ENCODE results near the gene SGCD.

GRCh38 chr5:156647034-156647451 lies 320.1 kb downstream of the SGCD start:
- TF ChIP-seq, protein P1, sequence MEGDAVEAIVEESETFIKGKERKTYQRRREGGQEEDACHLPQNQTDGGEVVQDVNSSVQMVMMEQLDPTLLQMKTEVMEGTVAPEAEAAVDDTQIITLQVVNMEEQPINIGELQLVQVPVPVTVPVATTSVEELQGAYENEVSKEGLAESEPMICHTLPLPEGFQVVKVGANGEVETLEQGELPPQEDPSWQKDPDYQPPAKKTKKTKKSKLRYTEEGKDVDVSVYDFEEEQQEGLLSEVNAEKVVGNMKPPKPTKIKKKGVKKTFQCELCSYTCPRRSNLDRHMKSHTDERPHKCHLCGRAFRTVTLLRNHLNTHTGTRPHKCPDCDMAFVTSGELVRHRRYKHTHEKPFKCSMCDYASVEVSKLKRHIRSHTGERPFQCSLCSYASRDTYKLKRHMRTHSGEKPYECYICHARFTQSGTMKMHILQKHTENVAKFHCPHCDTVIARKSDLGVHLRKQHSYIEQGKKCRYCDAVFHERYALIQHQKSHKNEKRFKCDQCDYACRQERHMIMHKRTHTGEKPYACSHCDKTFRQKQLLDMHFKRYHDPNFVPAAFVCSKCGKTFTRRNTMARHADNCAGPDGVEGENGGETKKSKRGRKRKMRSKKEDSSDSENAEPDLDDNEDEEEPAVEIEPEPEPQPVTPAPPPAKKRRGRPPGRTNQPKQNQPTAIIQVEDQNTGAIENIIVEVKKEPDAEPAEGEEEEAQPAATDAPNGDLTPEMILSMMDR (IDR thresholded peaks at IDR 0.05): no peak
- no peak for TF ChIP-seq POLR2A (IDR thresholded peaks at IDR 0.05)
